CD14-positive monocyte (primary cell): ENCODE data around the gene FAM13A. TPM values are rescaled to one million over a fixed set of nuclear protein-coding genes. Genes with fewer than 3 reads are reported as not detected.
A peak's percentile ranks its signal among the peaks of the same experiment; 100 is the strongest.

Source experiments
- DNase-seq, 3 donors: peaks; one replicate each; pipeline ENCODE4 v3.0.0-alpha.2; 2011 to 2022
- H2AFZ ChIP-seq: 2 replicates; pipeline ENCODE4 v1.6.0; 2012; ENCODE audit warnings: mild to moderate bottlenecking, low read depth, low read length, inconsistent platforms; ENCODE audit not compliant: insufficient read depth, poor library complexity, severe bottlenecking
- H3K27ac ChIP-seq, 2 donors: 1 replicate in 1 of 2; 2 replicates in 1 of 2; pipeline ENCODE4 v1.5.1; 2012 to 2013; ENCODE audit warnings: low read length in 2 of 2, control low read depth in 1 of 2, inconsistent platforms in 1 of 2, low read depth in 1 of 2, mild to moderate bottlenecking in 1 of 2
- H3K27me3 ChIP-seq, 2 donors: one replicate each; pipeline versions ENCODE4 v1.6.0 to v1.6.1; 2011 to 2013; ENCODE audit warnings: low read length in 2 of 2; ENCODE audit not compliant: control insufficient read depth in 2 of 2, insufficient read depth in 2 of 2
- H3K36me3 ChIP-seq, 2 donors: replicated peaks in 1 of 2; 1 replicate in 1 of 2; 2 replicates in 1 of 2; pipeline versions ENCODE4 v1.5.1 to v1.6.1; 2012 to 2013; ENCODE audit warnings: low read length in 2 of 2, control low read depth in 1 of 2, inconsistent platforms in 1 of 2, mild to moderate bottlenecking in 1 of 2; ENCODE audit not compliant: insufficient read depth in 2 of 2, control insufficient read depth in 1 of 2
- H3K4me1 ChIP-seq, 2 donors: 1 replicate in 1 of 2; 2 replicates in 1 of 2; pipeline versions ENCODE4 v1.5.1 to v1.6.1; 2012 to 2013; ENCODE audit warnings: low read length in 2 of 2, control low read depth in 1 of 2, inconsistent platforms in 1 of 2, mild to moderate bottlenecking in 1 of 2, moderate library complexity in 1 of 2; ENCODE audit not compliant: insufficient read depth in 2 of 2, control insufficient read depth in 1 of 2
- H3K4me2 ChIP-seq: replicated peaks from 2 replicates; pipeline ENCODE3; 2012; ENCODE audit warnings: low read length, moderate library complexity, mild to moderate bottlenecking; ENCODE audit not compliant: poor library complexity, severe bottlenecking; ENCODE audit errors: extremely low read depth
- H3K4me3 ChIP-seq, 3 experiments: fragments of 200-600 bp in 1 of 3; sonication (generic) in 1 of 3; replicated peaks in 1 of 3; 1 replicate in 2 of 3; 2 replicates in 1 of 3; pipeline ENCODE4 v1.5.1; 2011 to 2013; ENCODE audit warnings: low read length in 3 of 3, mild to moderate bottlenecking in 3 of 3, control low read depth in 2 of 3, low read depth in 2 of 3, inconsistent platforms in 1 of 3, moderate library complexity in 1 of 3
- H3K79me2 ChIP-seq: 2 replicates; pipeline ENCODE4 v1.6.0; 2012; ENCODE audit warnings: mild to moderate bottlenecking, control low read depth, inconsistent platforms, low read length, moderate library complexity; ENCODE audit not compliant: insufficient read depth
- H3K9ac ChIP-seq: 2 replicates; pipeline ENCODE4 v1.6.0; 2017; ENCODE audit warnings: low read length, mild to moderate bottlenecking; ENCODE audit not compliant: insufficient read depth, poor library complexity, severe bottlenecking
- H3K9me3 ChIP-seq, 2 donors: replicated peaks in 1 of 2; 1 replicate in 1 of 2; 2 replicates in 1 of 2; pipeline versions ENCODE4 v1.5.1 to v1.6.1; 2012 to 2013; ENCODE audit warnings: low read length in 2 of 2, control low read depth in 1 of 2; ENCODE audit not compliant: control insufficient read depth in 1 of 2, insufficient read depth in 1 of 2
- H4K20me1 ChIP-seq: 2 replicates; pipeline ENCODE4 v1.6.0; 2012; ENCODE audit warnings: mild to moderate bottlenecking, low read length, control low read depth, moderate library complexity; ENCODE audit not compliant: insufficient read depth
- H3K27ac Mint-ChIP-seq, 7 donors: one replicate each; pipeline ENCODE4 v1.8.0; 2020; ENCODE audit warnings: mild to moderate bottlenecking in 7 of 7, mixed read lengths in 7 of 7, moderate library complexity in 6 of 7, inconsistent platforms in 2 of 7
- H3K27me3 Mint-ChIP-seq, 3 donors: one replicate each; pipeline ENCODE4 v1.8.0; 2021 to 2022; ENCODE audit warnings: low read depth in 3 of 3, mild to moderate bottlenecking in 3 of 3, mixed read lengths in 3 of 3, moderate library complexity in 3 of 3, inconsistent platforms in 1 of 3
- H3K36me3 Mint-ChIP-seq, 2 donors: one replicate each; pipeline ENCODE4 v1.8.0; 2020; ENCODE audit warnings: mixed read lengths in 2 of 2, inconsistent platforms in 1 of 2, mild to moderate bottlenecking in 1 of 2
- H3K4me1 Mint-ChIP-seq: one replicate; pipeline ENCODE4 v1.8.0; 2020; ENCODE audit warnings: mild to moderate bottlenecking, mixed read lengths
- H3K4me3 Mint-ChIP-seq, 2 donors: one replicate each; pipeline ENCODE4 v1.8.0; 2020; ENCODE audit warnings: mild to moderate bottlenecking in 2 of 2, mixed read lengths in 2 of 2, moderate library complexity in 1 of 2
- H3K9me3 Mint-ChIP-seq, 7 donors: one replicate each; pipeline ENCODE4 v1.8.0; 2020 to 2022; ENCODE audit warnings: mixed read lengths in 7 of 7, mild to moderate bottlenecking in 6 of 7, moderate library complexity in 6 of 7, inconsistent platforms in 2 of 7
- WGBS: methylation state at CpG from one replicate; pipeline ENCODE4 v1.1.5; 2013; ENCODE audit warnings: missing lambda C conversion rate; ENCODE audit not compliant: insufficient coverage; 5-methylcytosine and 5-hydroxymethylcytosine counted together
- intact Hi-C, 2 donors: fragments of 100-400 bp; cut with micrococcal nuclease; formaldehyde crosslinking; loops; one replicate each; pipeline versions ENCODE4 v1.15.0 to v1.15.1; 2023
- polyA plus RNA-seq, 3 donors: library from polyadenylated mRNA; depleted of rRNA in 1 of 3; unstranded in 2 of 3; stranded (reverse) in 1 of 3; fragments of 300-500 nt in 2 of 3; fragments of >200 nt in 1 of 3; fragmentation: Illumina TruSeq in 2 of 3; gene quantifications; 1 replicate in 2 of 3; 2 replicates in 1 of 3; pipeline ENCODE4 v1.2.3, GENCODE V29; 2012 to 2021
- TF ChIP-seq, protein P1 (sequence below): fragments of 200-600 bp; IDR thresholded peaks from one replicate; pipeline ENCODE4 v1.8.0; 2022; ENCODE audit warnings: antibody characterized with exemption, mild to moderate bottlenecking

Gene FAM13A
- polyA plus RNA-seq, 3 donors, result 5.3 to 20.0 (median 6.5) TPM

DNA sequence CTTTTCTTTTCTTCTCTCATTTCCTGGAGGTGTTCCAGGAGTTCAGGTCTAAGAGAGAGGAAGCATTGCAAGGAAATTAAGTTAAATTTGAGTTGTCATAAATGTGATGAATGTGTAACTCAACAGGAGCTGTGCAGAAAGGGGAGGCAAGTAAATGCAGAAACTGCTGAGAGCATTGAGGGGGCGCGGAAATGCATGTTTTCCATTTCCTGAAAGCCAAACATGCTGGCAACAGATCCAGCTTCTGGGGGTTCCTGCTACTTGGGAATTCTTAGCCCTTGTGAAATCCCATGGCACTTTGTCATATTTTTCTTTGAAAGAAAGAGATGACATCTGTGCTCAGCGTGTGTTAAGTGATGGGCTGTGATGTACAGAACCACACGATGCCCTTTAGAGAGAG lies 325.6 kb downstream of the FAM13A start:
- no peaks in the 10 kb centered on the region for H3K4me1 Mint-ChIP-seq
- no peak overlapping the region for H3K4me3 Mint-ChIP-seq
- TF ChIP-seq, protein P1, sequence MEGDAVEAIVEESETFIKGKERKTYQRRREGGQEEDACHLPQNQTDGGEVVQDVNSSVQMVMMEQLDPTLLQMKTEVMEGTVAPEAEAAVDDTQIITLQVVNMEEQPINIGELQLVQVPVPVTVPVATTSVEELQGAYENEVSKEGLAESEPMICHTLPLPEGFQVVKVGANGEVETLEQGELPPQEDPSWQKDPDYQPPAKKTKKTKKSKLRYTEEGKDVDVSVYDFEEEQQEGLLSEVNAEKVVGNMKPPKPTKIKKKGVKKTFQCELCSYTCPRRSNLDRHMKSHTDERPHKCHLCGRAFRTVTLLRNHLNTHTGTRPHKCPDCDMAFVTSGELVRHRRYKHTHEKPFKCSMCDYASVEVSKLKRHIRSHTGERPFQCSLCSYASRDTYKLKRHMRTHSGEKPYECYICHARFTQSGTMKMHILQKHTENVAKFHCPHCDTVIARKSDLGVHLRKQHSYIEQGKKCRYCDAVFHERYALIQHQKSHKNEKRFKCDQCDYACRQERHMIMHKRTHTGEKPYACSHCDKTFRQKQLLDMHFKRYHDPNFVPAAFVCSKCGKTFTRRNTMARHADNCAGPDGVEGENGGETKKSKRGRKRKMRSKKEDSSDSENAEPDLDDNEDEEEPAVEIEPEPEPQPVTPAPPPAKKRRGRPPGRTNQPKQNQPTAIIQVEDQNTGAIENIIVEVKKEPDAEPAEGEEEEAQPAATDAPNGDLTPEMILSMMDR, result no peak
- Histone ChIP-seq H3K79me2 (no peaks in the 10 kb centered on the region), H3K27me3 (no peaks in the 10 kb centered on the region), H3K9ac (no peak overlapping the region), H3K36me3 (peaks cover 81 to 98% of the 10 kb centered on the region in 2 donors), H3K9me3 (no peaks in the 10 kb centered on the region), H3K4me3 (no peak overlapping the region), H3K27ac (no peak overlapping the region), H3K4me1 (no peaks in the 10 kb centered on the region), H2AFZ (no peak overlapping the region), H4K20me1 (peaks cover 19% of the 10 kb centered on the region), H3K4me2 (no peak overlapping the region)
- H3K27ac Mint-ChIP-seq, result no peak overlapping the region
- peaks cover 79 to 80% of the 10 kb centered on the region in 2 donors for H3K36me3 Mint-ChIP-seq
- intact Hi-C loops, result no loop called here
- DNase-seq, result no peak
- H3K9me3 Mint-ChIP-seq, result peaks cover 0 to 2% (median 0%) of the 10 kb centered on the region in 7 donors
- no peaks in the 10 kb centered on the region for H3K27me3 Mint-ChIP-seq
- 83% methylated on average over 2 of the region's 4 CpGs for WGBS

DNA sequence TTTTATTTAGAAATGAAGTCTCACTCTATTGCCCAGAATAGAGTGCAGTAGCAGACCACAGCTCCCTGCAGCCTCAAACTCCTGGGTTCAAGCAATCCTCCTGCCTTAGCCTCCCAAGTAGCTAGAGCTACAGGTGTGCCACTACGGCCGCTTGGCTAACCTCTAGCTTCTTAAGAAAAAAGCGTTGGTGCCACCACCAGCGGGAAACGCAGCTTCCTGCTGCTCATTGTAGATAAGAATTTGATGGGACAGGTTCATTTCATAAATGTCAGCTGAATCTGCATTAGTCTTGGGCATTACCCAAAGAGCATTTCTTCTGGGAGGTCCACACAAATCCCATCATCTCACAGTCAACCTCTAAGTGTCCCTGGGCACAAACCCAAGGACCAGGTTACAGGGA lies 326.2 kb downstream of the FAM13A start:
- H4K20me1 ChIP-seq, result peaks cover 19% of the 10 kb centered on the region
- H3K27me3 ChIP-seq, result no peaks in the 10 kb centered on the region
- TF ChIP-seq, protein P1, result no peak
- H3K27me3 Mint-ChIP-seq, result no peaks in the 10 kb centered on the region
- intact Hi-C loops, result no loop called here
- peaks cover 80 to 98% of the 10 kb centered on the region in 2 donors for H3K36me3 ChIP-seq
- H3K36me3 Mint-ChIP-seq, result peaks cover 80 to 81% of the 10 kb centered on the region in 2 donors
- no peak overlapping the region for H3K4me3 ChIP-seq
- no peak overlapping the region for H3K4me2 ChIP-seq
- H3K79me2 ChIP-seq, result no peaks in the 10 kb centered on the region
- peak overlapping the region in 2 of 7 donors; percentile 18 to 74 for H3K27ac Mint-ChIP-seq
- no peaks in the 10 kb centered on the region for H3K9me3 ChIP-seq
- DNase-seq, result no peak
- H3K9ac ChIP-seq, result no peak overlapping the region
- no peak overlapping the region for H3K27ac ChIP-seq
- WGBS, result 80% methylated on average over 1 of the region's 5 CpGs
- H3K9me3 Mint-ChIP-seq, result peaks cover 0 to 2% (median 0%) of the 10 kb centered on the region in 7 donors
- no peak overlapping the region for H2AFZ ChIP-seq
- H3K4me3 Mint-ChIP-seq, result no peak overlapping the region
- H3K4me1 Mint-ChIP-seq, result no peaks in the 10 kb centered on the region
- H3K4me1 ChIP-seq, result no peaks in the 10 kb centered on the region
